DOHH2 (cell line): ENCODE data around the gene CATSPERB.

Experiments
- EZH2phosphoT487 ChIP-seq: fragments of 200-600 bp; sonication (generic); IDR thresholded peaks from 2 replicates; pipeline ENCODE4 v1.6.1; 2017; ENCODE audit warnings: borderline replicate concordance, mild to moderate bottlenecking, antibody characterized with exemption, low read length, moderate library complexity, mixed read lengths
- TF ChIP-seq, protein P1 (sequence below): fragments of 200-600 bp; sonication (generic); IDR thresholded peaks from one replicate; pipeline ENCODE4 v1.5.1; 2014; ENCODE audit warnings: antibody characterized with exemption, mild to moderate bottlenecking, low read depth, low read length; ENCODE audit not compliant: poor library complexity, severe bottlenecking

DNA sequence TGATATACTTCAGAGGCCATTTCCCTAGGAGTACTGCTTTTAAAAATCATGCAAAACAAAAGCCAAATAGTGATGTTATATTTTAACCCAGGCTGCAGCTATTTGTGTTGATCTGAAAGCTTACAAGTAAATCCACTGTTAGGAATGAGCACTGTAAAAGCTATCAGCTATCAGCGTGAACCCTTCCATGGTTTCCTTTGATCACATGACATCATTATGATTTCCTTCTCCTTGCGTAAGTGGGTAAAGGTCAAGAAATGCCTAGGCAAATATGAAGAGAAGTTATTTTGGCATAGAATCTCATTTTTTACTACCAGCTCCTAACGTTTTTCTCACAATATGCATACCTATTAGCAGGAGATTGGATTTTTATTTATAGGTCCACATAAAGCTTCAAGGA, 48.6 kb upstream of the CATSPERB start:
- TF ChIP-seq, protein P1, sequence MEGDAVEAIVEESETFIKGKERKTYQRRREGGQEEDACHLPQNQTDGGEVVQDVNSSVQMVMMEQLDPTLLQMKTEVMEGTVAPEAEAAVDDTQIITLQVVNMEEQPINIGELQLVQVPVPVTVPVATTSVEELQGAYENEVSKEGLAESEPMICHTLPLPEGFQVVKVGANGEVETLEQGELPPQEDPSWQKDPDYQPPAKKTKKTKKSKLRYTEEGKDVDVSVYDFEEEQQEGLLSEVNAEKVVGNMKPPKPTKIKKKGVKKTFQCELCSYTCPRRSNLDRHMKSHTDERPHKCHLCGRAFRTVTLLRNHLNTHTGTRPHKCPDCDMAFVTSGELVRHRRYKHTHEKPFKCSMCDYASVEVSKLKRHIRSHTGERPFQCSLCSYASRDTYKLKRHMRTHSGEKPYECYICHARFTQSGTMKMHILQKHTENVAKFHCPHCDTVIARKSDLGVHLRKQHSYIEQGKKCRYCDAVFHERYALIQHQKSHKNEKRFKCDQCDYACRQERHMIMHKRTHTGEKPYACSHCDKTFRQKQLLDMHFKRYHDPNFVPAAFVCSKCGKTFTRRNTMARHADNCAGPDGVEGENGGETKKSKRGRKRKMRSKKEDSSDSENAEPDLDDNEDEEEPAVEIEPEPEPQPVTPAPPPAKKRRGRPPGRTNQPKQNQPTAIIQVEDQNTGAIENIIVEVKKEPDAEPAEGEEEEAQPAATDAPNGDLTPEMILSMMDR = no peak
- no peak for TF ChIP-seq EZH2phosphoT487
